Measurements from ENCODE around the gene CEP78.

The CEP78 gene

DNA sequence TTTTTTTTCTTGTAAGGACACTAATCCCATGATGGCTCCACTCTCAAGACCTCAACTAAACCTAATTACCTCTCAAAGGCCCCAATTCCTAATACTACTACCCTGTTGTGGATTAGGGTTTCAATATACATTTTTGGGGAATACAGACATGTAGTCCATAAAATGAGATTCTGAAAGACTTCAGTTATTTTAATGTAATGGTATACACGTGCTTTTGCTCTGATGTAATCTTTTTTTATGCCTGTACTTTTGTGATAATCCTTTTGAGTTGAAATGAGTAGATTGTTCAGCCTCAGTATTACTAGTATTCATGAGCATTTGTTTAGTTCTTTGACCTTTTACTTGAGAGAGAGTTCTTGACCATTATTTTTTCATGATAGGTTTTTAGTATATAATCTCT lies 9.5 kb downstream of the CEP78 start:
- Histone ChIP-seq H3K79me1 (ENCODE audit: low read length) (no peaks in the 10 kb centered on the region), H3K4me3 (ENCODE audit: low read length) (no peak overlapping the region), H2AK5ac (ENCODE audit: low read length) (no peak overlapping the region), H3K27ac (ENCODE audit: low read depth, low read length) (no peak overlapping the region), H3K4me2 (ENCODE audit: low read length) (no peak overlapping the region), H3K23ac (ENCODE audit: low read length) (no peak overlapping the region), H3K4me1 (ENCODE audit: control insufficient read depth, low read depth, low read length) (no peaks in the 10 kb centered on the region), H3K4ac (ENCODE audit: low read depth, low read length) (no peak overlapping the region), H2BK15ac (replicated peaks; ENCODE audit: low read depth) (no peak overlapping the region), H3K18ac (ENCODE audit: low read length) (no peak overlapping the region), H2BK5ac (ENCODE audit: low read length) (no peak overlapping the region), H3K27me3 (ENCODE audit: insufficient read depth, low read length, poor library complexity) (no peaks in the 10 kb centered on the region), H3K9ac (ENCODE audit: low read length) (no peak overlapping the region), H4K5ac (ENCODE audit: low read length) (no peak overlapping the region), H4K8ac (ENCODE audit: low read depth, low read length) (no peak overlapping the region), H3K56ac (ENCODE audit: low read length) (no peak overlapping the region), H3K79me2 (ENCODE audit: control insufficient read depth, insufficient read depth, low read length) (no peaks in the 10 kb centered on the region), H2BK120ac (ENCODE audit: low read depth, low read length) (no peak overlapping the region), H3K36me3 (ENCODE audit: control insufficient read depth, insufficient read depth, low read length) (no peaks in the 10 kb centered on the region)
- no peak for DNase-seq
- no CpG with 5 or more reads among the region's 1 CpG for WGBS (ENCODE audit: extremely low coverage, insufficient coverage, low lambda C conversion rate)

DNA sequence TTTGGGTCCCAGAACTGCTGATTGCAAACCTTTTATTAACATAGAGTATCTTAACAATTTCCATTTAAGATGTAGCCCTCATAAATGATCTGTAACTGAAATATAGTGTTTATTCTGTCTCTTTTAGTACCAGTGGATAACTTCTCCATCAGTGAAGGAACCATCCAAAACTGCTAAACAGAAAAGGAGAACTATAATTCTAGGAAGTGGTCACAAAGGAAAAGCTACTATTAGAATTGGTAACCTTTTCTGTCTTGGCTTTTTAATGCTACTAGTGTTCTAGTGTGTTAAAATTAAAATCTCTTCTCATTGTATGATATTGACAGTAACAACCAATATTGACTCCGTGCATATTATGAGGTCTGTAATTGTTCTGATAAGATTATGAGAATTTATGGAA lies 12.8 kb downstream of the CEP78 start:
- H3K4ac ChIP-seq (ENCODE audit: low read depth, low read length) = no peak overlapping the region
- H3K23ac ChIP-seq (ENCODE audit: low read length) = no peak overlapping the region
- H3K18ac ChIP-seq (ENCODE audit: low read length) = no peak overlapping the region
- H3K9ac ChIP-seq (ENCODE audit: low read length) = no peak overlapping the region
- H3K36me3 ChIP-seq (ENCODE audit: control insufficient read depth, insufficient read depth, low read length) = no peaks in the 10 kb centered on the region
- H3K27me3 ChIP-seq (ENCODE audit: insufficient read depth, low read length, poor library complexity) = no peaks in the 10 kb centered on the region
- H2BK120ac ChIP-seq (ENCODE audit: low read depth, low read length) = no peak overlapping the region
- H3K56ac ChIP-seq (ENCODE audit: low read length) = no peak overlapping the region
- no peaks in the 10 kb centered on the region for H3K79me1 ChIP-seq (ENCODE audit: low read length)
- no peak overlapping the region for H2BK5ac ChIP-seq (ENCODE audit: low read length)
- no CpG with 5 or more reads among the region's 1 CpG for WGBS (ENCODE audit: extremely low coverage, insufficient coverage, low lambda C conversion rate)
- no peak overlapping the region for H2BK15ac ChIP-seq (replicated peaks; ENCODE audit: low read depth)
- H3K79me2 ChIP-seq (ENCODE audit: control insufficient read depth, insufficient read depth, low read length) = no peaks in the 10 kb centered on the region
- no peak overlapping the region for H3K4me3 ChIP-seq (ENCODE audit: low read length)
- H4K8ac ChIP-seq (ENCODE audit: low read depth, low read length) = no peak overlapping the region
- DNase-seq = no peak
- H3K27ac ChIP-seq (ENCODE audit: low read depth, low read length) = no peak overlapping the region
- no peak overlapping the region for H2AK5ac ChIP-seq (ENCODE audit: low read length)
- H3K4me2 ChIP-seq (ENCODE audit: low read length) = no peak overlapping the region
- no peak overlapping the region for H4K5ac ChIP-seq (ENCODE audit: low read length)
- no peaks in the 10 kb centered on the region for H3K4me1 ChIP-seq (ENCODE audit: control insufficient read depth, low read depth, low read length)

DNA sequence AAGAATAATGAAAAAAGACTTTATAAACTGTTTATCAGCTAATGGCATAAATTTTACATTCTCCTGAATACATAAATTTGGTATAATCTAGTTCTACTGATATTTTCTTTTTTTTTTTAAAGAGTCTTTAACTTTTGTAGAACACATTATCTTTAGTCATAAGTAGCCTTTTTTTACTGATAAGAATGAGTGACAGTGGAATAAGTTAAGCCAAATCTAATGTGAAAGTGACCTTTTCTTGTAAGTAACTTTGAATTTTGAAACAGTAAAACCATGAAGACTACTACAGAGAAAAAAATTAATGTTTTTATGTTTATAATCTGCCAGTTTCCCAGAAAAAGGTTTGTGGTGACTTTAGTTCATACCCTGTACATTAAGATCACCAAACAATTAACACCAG lies 13.7 kb downstream of the CEP78 start:
- Histone ChIP-seq H2BK120ac (ENCODE audit: low read depth, low read length) (no peak overlapping the region), H3K27me3 (ENCODE audit: insufficient read depth, low read length, poor library complexity) (no peaks in the 10 kb centered on the region), H3K27ac (ENCODE audit: low read depth, low read length) (no peak overlapping the region), H3K4me2 (ENCODE audit: low read length) (no peak overlapping the region), H3K9ac (ENCODE audit: low read length) (no peak overlapping the region), H4K8ac (ENCODE audit: low read depth, low read length) (no peak overlapping the region), H2BK15ac (replicated peaks; ENCODE audit: low read depth) (no peak overlapping the region), H3K23ac (ENCODE audit: low read length) (no peak overlapping the region), H3K36me3 (ENCODE audit: control insufficient read depth, insufficient read depth, low read length) (no peaks in the 10 kb centered on the region), H3K4me1 (ENCODE audit: control insufficient read depth, low read depth, low read length) (no peaks in the 10 kb centered on the region), H3K18ac (ENCODE audit: low read length) (no peak overlapping the region), H2AK5ac (ENCODE audit: low read length) (no peak overlapping the region), H3K79me2 (ENCODE audit: control insufficient read depth, insufficient read depth, low read length) (no peaks in the 10 kb centered on the region), H3K4me3 (ENCODE audit: low read length) (no peak overlapping the region), H4K5ac (ENCODE audit: low read length) (no peak overlapping the region), H3K79me1 (ENCODE audit: low read length) (no peaks in the 10 kb centered on the region), H2BK5ac (ENCODE audit: low read length) (no peak overlapping the region), H3K56ac (ENCODE audit: low read length) (no peak overlapping the region), H3K4ac (ENCODE audit: low read depth, low read length) (no peak overlapping the region)
- no peak for DNase-seq

DNA sequence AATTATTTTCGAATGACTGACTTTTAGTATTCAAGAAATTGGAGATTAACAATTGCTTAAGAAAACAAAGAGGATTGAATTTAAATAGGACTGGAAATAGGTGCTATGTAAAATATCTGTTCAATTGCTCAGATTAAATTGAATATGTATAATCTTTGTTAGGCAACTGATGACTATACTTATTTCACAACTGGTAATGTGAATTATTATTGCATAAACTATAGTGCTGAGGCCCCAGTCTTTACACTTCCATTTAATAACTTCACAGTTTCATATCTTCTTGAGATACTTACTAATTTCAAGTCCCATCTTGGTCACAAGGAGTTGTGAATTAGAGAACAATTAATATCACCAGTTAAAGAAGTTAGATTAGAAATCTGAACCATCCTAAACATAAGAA lies 16.7 kb downstream of the CEP78 start:
- Histone ChIP-seq H3K4me2 (ENCODE audit: low read length) (no peak overlapping the region), H3K4me3 (ENCODE audit: low read length) (no peak overlapping the region), H3K23ac (ENCODE audit: low read length) (no peak overlapping the region), H2AK5ac (ENCODE audit: low read length) (no peak overlapping the region), H2BK5ac (ENCODE audit: low read length) (no peak overlapping the region), H3K79me2 (ENCODE audit: control insufficient read depth, insufficient read depth, low read length) (no peaks in the 10 kb centered on the region), H4K5ac (ENCODE audit: low read length) (no peak overlapping the region), H3K27ac (ENCODE audit: low read depth, low read length) (no peak overlapping the region), H3K4ac (ENCODE audit: low read depth, low read length) (no peak overlapping the region), H3K27me3 (ENCODE audit: insufficient read depth, low read length, poor library complexity) (no peaks in the 10 kb centered on the region), H4K8ac (ENCODE audit: low read depth, low read length) (no peak overlapping the region), H3K9ac (ENCODE audit: low read length) (no peak overlapping the region), H3K79me1 (ENCODE audit: low read length) (no peaks in the 10 kb centered on the region), H3K4me1 (ENCODE audit: control insufficient read depth, low read depth, low read length) (no peaks in the 10 kb centered on the region), H3K18ac (ENCODE audit: low read length) (no peak overlapping the region), H2BK15ac (replicated peaks; ENCODE audit: low read depth) (no peak overlapping the region), H3K36me3 (ENCODE audit: control insufficient read depth, insufficient read depth, low read length) (no peaks in the 10 kb centered on the region), H2BK120ac (ENCODE audit: low read depth, low read length) (no peak overlapping the region), H3K56ac (ENCODE audit: low read length) (no peak overlapping the region)
- no peak for DNase-seq
- WGBS (ENCODE audit: extremely low coverage, insufficient coverage, low lambda C conversion rate) = no CpG with 5 or more reads among the region's 1 CpG

DNA sequence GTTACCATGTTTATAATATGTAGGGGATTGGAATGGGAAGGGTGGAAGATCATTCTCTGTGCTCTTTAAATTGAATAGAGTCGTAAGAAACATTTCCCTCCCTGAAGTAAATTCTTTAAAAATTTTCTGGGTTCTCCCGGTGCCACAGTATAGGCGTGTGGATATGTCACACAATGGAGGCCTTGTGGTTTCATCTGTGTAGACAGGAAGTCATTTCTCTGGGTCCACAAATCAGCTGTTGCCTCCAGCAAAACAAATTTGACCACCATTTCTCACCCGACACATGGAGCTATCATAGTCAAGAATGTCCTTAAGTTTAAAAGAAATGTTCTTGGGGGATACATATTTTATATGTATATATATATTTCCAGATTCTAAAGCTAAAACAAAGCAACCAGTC lies 17.4 kb downstream of the CEP78 start:
- no peak overlapping the region for H3K4ac ChIP-seq (ENCODE audit: low read depth, low read length)
- no peaks in the 10 kb centered on the region for H3K27me3 ChIP-seq (ENCODE audit: insufficient read depth, low read length, poor library complexity)
- no peak overlapping the region for H2BK120ac ChIP-seq (ENCODE audit: low read depth, low read length)
- H4K5ac ChIP-seq (ENCODE audit: low read length) = no peak overlapping the region
- no peak overlapping the region for H2BK15ac ChIP-seq (replicated peaks; ENCODE audit: low read depth)
- H3K27ac ChIP-seq (ENCODE audit: low read depth, low read length) = no peak overlapping the region
- no peak overlapping the region for H2BK5ac ChIP-seq (ENCODE audit: low read length)
- H3K56ac ChIP-seq (ENCODE audit: low read length) = no peak overlapping the region
- H3K79me2 ChIP-seq (ENCODE audit: control insufficient read depth, insufficient read depth, low read length) = no peaks in the 10 kb centered on the region
- H3K4me2 ChIP-seq (ENCODE audit: low read length) = no peak overlapping the region
- WGBS (ENCODE audit: extremely low coverage, insufficient coverage, low lambda C conversion rate) = no CpG with 5 or more reads among the region's 4 CpGs
- H3K9ac ChIP-seq (ENCODE audit: low read length) = no peak overlapping the region
- H2AK5ac ChIP-seq (ENCODE audit: low read length) = no peak overlapping the region
- no peak overlapping the region for H4K8ac ChIP-seq (ENCODE audit: low read depth, low read length)
- no peak overlapping the region for H3K4me3 ChIP-seq (ENCODE audit: low read length)
- no peaks in the 10 kb centered on the region for H3K79me1 ChIP-seq (ENCODE audit: low read length)
- no peak overlapping the region for H3K23ac ChIP-seq (ENCODE audit: low read length)
- H3K4me1 ChIP-seq (ENCODE audit: control insufficient read depth, low read depth, low read length) = no peaks in the 10 kb centered on the region
- no peaks in the 10 kb centered on the region for H3K36me3 ChIP-seq (ENCODE audit: control insufficient read depth, insufficient read depth, low read length)
- DNase-seq = no peak
- H3K18ac ChIP-seq (ENCODE audit: low read length) = no peak overlapping the region

DNA sequence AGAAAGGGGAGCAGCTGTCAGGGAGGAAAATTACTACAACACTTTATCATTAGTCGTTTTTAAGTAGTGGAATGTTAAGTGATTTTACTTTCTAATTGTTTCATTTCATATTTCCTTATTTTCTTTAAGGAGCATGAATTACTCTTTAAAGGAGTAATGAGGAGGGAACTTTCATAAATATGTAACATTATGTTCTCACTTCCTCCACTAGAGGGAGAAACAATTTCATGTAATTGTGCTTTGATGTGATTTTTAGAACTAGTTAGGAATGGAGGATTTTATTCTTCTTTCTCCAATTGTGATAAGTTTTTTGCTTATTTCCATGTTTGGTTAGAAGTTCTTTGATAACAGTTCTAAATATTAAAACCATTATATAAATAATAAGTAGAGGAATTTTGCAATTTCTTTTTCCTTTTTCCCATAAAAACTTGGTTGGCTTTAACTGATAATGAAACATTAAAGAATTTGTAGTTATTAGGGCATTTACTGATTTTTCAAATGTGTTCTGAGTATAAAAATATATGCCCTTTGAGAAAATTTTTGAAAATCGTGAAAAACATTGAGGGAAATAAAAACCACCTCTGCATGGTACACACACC lies 25.6 kb downstream of the CEP78 start:
- Histone ChIP-seq H2BK120ac (ENCODE audit: low read depth, low read length) (no peak overlapping the region), H2BK15ac (replicated peaks; ENCODE audit: low read depth) (no peak overlapping the region), H2AK5ac (ENCODE audit: low read length) (no peak overlapping the region), H2BK5ac (ENCODE audit: low read length) (no peak overlapping the region), H3K79me1 (ENCODE audit: low read length) (no peaks in the 10 kb centered on the region), H3K9ac (ENCODE audit: low read length) (no peak overlapping the region), H3K36me3 (ENCODE audit: control insufficient read depth, insufficient read depth, low read length) (no peaks in the 10 kb centered on the region), H3K79me2 (ENCODE audit: control insufficient read depth, insufficient read depth, low read length) (no peaks in the 10 kb centered on the region), H3K4me2 (ENCODE audit: low read length) (no peak overlapping the region), H3K4ac (ENCODE audit: low read depth, low read length) (no peak overlapping the region), H3K27ac (ENCODE audit: low read depth, low read length) (no peak overlapping the region), H3K18ac (ENCODE audit: low read length) (no peak overlapping the region), H3K23ac (ENCODE audit: low read length) (no peak overlapping the region), H3K56ac (ENCODE audit: low read length) (no peak overlapping the region), H4K8ac (ENCODE audit: low read depth, low read length) (no peak overlapping the region), H3K4me1 (ENCODE audit: control insufficient read depth, low read depth, low read length) (no peaks in the 10 kb centered on the region), H4K5ac (ENCODE audit: low read length) (no peak overlapping the region), H3K4me3 (ENCODE audit: low read length) (no peak overlapping the region), H3K27me3 (ENCODE audit: insufficient read depth, low read length, poor library complexity) (no peaks in the 10 kb centered on the region)
- no CpG with 5 or more reads among the region's 2 CpGs for WGBS (ENCODE audit: extremely low coverage, insufficient coverage, low lambda C conversion rate)
- DNase-seq = peak; percentile 26
